Myocyte (in vitro differentiated cells): ENCODE data around the gene FXYD7. TPM values are rescaled to one million over a fixed set of nuclear protein-coding genes. Genes with fewer than 3 reads are reported as not detected.

Experiments
- DNase-seq: peaks from one replicate; pipeline ENCODE4 v3.0.0-alpha.2; 2012; ENCODE audit warnings: low read depth
- total RNA-seq: library from RNA; depleted of rRNA; stranded (reverse); fragments of >200 nt; gene quantifications from 2 replicates; pipeline ENCODE4 v1.2.3, GENCODE V29; 2014

FXYD7 gene
- total RNA-seq, 1 donor from 2014 or later, result not detected

DNA sequence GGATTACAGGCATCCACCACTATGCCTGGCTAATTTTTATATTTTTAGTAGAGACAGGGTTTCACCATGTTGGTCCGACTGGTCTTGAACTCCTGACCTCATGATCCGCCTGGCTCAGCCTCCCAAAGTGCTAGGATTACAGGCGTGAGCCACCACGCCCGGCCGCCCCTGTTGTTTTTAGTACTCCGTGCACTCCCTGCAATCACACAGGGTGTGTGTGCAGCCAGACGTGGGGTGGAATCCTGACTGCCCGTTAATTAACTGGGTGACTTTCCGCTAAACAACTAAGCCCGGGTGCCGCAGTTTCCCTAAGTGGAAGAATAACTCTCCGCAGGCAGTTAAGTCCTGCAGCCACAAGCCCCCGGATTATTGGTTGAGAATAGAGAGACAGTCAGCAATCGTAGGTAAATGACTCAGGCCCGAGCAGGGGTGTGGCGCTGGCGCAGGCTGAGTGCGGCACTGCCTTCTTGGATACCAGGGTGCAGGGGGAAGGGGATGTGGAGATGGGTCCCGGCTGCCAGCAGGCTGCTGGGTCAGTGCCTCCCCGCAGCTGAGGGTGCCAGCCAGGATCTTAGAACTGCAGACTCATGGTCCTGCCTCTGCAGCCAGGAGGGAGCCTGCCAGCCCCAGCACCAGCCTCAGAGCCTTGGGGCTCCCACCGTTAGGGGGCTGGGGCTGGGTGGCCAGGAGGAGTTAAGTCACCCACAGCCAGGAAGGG, 33.5 kb upstream of the FXYD7 start:
- no peak for DNase-seq

DNA sequence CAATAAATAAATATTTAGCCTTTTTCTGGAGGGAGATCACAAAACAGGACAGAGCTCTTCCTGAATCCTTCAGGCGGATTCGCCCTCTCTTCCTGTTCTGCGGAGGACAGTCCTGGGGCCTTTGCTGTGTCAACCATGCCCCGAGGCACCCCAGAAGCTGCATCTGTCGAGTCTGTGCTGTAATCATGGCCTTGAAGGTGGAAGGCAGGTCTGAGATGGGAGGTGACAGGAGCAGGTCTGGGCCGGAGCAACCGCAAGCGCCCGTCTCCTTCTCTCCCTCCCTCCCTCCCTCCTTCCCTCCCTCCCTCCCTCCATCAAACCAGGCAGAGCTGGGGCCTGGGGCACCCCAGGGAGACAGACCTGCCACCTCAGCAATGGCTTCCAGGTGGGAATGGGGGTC, 32.1 kb upstream of the FXYD7 start:
- no peak for DNase-seq

DNA sequence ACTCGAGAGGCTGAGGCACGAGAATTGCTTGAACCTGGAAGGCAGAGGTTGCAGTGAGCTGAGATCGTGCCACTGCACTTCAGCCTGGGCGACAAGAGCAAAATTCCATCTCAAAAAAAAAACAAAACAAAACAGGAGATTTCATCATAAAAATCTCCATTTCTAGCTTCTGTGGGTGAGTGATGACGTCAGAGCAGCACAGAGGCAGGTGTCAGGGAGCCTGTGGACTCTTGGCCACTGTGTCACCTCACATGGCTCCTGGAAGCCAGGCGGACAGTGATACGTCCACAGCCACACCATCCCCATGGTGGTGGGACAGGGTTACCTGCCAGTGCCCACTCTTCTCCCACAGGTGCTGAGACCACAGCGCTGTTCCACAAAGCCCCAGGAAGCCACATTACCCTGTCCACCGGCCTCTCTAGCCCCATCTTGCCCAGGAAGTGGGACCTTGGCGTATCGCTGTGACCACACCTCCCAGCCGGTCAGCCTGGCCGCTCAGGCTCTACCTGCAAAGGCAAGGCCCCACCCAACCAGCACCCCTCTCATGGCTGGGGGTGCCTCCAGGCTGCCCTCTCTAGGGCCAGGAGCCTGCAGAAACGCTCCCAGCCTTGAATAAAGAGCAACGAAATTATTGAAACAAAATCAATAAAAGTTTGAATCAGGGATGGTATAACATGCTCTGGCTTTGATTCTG, 29.9 kb upstream of the FXYD7 start:
- no peak for DNase-seq

DNA sequence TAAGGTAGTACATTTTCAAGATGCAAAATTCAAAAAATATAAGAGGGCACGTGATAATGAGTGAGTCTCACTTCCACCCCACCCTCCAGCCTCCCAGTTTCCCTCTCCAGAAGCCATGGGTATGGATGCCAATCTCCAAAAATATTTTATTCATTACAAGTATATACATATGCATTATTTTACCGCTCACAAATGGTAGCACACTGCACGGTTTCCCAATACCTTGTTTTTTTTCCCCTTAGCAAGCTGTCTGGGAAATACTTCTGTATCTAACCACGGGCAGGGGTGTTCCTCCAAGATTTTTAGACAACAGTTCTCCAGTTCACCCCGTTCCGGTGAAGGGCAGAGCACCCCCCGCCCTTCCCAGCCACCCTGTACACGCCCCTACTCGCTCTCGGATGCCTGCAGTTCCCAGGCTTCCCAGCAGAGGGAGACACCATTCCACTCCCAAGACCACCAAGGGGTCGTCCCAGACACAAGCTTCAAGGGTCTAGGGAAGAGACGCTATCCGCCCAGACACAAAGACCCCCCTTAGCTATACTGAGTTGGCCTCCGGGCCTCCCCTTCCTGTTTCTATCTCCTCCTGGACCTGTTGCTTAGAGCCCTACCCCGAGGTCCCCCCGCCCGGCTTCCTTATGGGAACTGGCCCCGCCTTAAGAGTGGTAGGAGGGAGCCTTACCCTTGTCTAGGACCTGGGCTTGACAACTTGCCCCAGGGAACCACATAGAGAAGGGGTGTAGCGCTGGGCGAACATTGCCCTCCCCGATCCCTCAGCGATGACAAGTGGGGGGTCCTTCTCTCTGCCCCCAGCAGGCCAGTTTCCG, 28.5 kb upstream of the FXYD7 start:
- peak; percentile 73 for DNase-seq

DNA sequence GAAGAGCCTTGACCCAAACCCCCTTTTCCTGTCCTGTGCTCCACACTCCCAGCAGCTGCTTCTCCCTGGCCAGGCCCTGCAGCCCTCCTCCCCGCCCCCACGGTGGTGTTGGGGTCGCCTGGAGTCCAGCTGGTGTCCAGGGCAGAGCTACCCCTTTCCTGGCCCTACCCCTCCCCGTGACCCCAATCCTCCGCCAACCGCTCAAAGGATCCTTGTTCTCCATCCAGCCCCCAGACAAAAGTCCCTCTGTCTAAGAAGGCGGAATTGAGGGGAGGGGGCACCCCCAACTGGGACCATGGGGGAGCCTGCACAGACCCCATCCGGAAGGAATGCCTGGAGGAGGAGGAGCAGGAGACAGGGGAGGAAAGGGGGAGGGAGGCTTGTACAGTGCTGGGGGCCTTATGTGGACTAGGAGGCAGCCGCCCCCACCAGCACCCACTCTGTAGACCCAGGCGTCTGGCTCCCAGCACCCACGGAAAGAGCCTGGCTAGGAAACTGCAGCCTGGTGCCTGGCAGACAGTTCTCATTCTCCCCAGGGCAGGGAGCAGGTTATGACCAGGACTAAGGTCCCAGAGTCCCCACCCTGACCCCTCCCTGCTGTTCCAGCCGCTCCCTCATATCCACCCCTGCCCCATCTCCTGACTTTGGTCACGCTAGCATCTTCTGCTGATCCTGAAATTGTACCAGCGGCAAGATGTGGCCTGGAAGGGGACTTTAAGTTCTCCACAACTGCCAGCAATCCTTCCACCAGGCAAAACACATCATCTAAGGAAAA, 27.7 kb upstream of the FXYD7 start, which contains the start of gene FXYD3:
Gene FXYD3, plus strand, starts transcription at position 647 of the 775 bp plus-strand sequence. CDS start 3,554 bp downstream, outside the sequence.
- DNase-seq, result no peak

DNA sequence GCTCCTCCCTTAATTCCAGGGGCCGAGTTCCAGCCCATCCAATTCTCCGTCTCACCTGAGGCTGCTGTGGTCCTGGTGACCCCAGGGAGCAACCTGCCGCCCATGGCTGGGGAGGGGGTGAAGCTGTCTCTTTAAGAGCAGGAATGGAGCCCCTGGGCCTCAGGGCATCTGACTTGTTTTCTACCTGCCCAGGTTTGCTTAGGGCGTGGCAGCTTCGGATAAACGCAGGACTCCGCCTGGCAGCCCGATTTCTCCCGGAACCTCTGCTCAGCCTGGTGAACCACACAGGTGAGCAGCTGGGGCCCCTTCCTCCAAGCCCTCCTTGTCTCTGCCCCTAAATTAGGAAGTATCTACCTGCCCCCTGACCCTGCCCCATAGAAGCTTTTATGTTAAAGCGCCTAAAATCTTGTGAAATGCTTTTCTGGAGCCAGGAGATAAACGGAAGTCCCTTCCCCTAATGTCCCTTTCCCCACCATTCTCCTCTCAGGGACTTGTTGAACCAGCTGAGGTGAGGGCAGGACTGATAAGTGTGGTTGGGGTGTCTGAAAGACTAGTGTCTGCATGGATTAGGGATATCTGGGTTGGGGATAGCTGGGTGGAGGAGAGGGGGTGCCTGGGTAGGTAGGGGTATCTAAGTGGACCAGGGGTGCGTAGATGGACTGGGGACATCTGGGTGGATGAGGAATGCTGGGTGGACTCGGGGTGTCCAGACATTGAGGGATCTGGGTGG, 26.8 kb upstream of the FXYD7 start:
- DNase-seq, result no peak

DNA sequence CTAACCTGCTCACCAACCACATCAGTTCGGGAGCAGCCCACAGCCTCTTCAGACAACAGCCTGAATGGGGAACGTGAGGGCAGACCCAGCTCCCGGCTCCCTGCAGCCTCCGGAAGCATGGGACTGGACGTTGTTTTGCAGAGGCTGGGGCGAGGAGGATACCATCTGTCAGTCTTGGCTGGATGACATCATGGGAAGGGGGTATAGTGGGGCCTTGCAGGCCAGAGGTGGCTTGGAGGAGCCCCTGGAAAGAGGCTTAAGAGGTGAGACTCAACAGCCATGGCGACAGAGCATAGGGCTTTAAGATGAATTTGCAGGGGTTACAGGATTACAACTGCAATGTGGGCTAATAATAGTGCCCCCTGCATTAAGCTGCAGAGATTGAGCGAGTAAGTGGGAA, 25.9 kb upstream of the FXYD7 start:
- DNase-seq, result no peak

DNA sequence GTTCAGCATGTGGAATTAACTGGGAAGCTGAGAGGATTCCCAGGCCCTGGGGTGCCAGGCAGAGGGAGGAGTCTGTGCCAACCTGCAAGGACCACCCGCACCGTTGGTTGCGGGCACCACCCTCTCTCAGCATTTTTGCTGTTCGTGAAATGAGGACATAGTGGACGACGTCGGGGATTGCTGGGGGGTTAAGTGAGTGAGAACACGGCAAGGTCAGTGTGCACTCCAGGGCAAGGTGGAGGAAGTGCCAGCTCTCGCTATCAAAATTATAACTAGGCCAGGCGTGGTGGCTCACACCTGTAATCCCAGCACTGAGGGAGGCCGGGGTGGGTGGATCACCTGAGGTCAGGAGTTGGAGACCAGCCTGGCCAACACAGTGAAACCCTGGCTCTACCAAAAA, 25.3 kb upstream of the FXYD7 start:
- DNase-seq, result no peak

DNA sequence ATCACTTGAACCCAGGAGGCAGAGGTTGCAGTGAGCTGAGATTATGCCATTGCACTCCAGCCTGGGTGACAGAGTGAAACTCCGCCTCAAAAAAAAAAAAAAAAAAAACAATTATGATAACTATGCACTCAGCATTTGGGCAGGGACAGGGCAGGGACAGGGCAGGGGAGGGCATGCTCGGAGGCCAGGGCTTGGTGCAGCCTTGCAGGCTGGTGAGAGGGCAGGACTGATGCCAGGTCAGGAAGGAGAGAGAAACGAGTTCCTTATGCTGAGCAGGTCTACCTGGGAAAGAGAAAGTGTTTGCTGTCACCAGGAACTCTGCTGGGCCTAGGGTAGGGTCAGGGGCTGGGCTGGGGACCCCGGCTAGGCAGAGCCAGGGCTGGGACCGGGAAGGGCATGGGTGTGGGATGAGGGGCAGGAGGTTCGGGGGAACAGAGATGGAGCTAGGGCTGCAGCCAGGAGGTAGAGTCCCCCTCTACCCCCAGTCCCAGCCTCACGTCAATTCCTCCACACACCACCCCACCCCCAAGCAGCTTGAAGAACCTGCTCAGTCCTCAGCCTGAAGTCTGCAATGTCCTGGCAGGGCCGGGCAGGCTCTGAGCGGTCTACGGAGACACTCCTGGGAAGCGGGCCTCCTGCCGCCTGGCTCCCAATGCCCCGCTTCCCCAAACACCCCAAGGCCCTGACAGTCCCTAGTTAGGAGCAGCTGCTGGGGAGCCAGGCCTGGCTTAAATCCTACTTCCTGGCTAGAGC, 24.6 kb upstream of the FXYD7 start:
- no peak for DNase-seq

DNA sequence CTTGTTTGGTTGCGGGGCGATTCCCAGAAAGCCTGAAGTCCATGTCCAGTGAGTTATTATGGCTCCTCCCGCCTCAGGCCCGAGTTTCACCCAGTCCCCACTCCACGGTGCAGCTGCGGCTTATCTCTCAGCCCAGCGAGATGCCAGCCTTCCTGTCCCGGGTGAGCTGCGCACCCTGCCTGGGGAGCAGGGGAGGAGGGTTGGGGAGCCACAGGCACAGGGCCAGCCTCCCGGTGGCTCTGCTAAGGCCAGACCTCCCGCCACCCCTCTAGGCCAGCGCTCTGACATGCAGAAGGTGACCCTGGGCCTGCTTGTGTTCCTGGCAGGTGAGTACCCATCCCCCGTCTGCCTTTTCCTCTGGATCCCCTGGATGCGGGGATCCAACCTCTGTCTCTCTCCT, 24.0 kb upstream of the FXYD7 start:
- DNase-seq, result no peak

DNA sequence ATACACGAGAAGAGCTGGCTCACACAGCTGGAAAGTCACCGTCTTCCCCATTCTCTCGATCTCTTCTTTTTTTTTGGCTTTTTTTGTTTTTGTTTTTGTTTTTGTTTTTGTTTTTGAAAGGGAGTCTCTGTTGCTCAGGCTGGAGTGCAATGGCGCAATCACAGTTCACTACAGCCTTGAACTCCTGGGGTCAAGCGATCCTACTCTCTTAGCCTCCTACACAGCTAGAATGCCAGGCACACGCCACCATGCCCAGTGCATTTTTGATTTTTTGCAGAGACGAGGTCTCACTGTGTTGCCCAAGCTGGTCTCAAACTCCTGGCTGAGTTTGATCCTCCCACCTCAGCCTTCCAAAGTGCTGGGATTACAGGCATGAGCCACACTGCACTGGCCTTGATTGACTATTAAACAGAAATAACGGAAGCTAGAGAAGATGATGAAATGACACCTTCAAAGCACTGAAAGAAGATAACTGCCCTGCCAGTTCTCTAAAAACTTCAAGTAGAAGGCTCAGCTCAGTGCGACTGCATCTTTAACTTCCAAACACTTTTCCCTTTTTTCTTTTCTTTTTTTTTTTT, 23.4 kb upstream of the FXYD7 start:
- DNase-seq, result no peak

DNA sequence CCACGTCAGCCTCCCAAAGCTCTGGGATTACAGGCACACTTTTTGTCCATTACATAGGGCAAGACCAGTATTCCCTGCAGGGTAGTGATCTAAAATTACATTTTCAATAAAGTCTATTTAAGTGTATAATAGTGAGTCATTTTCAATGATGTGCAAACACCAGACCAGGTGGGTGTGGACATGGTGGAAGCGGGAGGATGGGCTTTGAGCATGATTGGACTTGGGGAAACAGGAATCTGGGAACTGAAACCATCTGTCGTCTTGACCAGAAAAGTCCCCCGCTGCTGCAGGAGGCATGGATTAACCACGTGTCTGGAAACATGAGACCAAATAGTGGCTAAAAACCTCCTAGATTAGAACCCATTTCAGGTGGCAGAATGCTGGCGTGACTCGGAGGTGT, 22.6 kb upstream of the FXYD7 start:
- peak; percentile 97 for DNase-seq

DNA sequence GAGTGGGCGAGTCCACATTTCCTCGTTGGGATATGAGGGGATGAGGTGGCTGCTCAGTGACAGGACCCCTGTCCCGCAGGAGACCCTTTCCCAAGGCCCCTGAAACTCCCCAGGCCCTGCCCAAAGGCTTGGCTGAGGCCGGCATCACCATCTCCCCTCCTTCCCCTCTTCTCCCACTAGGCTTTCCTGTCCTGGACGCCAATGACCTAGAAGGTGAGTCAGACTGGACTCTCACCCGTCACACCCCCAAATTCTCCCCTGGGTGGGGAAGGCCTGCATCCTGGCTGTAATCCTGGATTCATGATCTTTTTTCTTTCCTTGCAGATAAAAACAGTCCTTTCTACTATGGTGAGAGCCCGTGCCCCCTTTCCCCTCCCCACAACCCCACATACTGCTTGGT, 22.2 kb upstream of the FXYD7 start:
- DNase-seq, result no peak

DNA sequence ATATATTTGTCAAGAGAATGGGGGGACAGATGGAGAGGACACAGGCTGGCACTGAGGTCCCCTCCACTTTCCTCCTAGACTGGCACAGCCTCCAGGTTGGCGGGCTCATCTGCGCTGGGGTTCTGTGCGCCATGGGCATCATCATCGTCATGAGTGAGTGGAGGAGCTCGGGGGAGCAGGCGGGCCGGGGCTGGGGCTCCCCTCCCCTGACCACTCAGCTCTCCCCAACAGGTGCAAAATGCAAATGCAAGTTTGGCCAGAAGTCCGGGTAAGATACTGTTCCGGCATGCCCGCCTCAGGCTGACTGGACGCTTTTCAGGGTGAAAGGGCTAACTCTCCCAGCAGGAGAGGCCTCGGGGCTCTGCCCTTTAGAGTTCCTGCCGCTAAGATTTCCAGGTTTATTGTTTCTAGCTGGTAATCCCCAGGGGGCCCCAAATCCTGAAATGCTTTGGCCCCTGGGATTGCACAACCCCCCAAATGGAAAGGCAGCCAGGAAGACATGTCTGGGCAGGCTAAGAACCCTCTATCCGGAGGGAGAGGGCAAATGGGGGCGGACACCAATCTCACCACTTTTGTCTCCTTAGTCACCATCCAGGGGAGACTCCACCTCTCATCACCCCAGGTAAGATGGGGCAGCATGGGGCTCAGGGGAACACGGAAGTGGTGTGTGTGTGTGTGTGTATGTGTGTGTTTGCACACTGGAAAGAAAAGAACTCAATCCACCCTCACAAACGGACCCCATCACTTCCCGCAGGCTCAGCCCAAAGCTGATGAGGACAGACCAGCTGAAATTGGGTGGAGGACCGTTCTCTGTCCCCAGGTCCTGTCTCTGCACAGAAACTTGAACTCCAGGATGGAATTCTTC, 20.1 kb upstream of the FXYD7 start:
- no peak for DNase-seq

DNA sequence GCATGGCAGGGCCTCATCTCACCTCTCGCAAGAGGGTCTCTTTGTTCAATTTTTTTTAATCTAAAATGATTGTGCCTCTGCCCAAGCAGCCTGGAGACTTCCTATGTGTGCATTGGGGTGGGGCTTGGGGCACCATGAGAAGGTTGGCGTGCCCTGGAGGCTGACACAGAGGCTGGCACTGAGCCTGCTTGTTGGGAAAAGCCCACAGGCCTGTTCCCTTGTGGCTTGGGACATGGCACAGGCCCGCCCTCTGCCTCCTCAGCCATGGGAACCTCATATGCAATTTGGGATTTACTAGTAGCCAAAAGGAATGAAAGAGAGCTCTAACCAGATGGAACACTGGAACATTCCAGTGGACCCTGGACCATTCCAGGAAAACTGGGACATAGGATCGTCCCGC, 19.5 kb upstream of the FXYD7 start:
- DNase-seq, result peak; percentile 94

DNA sequence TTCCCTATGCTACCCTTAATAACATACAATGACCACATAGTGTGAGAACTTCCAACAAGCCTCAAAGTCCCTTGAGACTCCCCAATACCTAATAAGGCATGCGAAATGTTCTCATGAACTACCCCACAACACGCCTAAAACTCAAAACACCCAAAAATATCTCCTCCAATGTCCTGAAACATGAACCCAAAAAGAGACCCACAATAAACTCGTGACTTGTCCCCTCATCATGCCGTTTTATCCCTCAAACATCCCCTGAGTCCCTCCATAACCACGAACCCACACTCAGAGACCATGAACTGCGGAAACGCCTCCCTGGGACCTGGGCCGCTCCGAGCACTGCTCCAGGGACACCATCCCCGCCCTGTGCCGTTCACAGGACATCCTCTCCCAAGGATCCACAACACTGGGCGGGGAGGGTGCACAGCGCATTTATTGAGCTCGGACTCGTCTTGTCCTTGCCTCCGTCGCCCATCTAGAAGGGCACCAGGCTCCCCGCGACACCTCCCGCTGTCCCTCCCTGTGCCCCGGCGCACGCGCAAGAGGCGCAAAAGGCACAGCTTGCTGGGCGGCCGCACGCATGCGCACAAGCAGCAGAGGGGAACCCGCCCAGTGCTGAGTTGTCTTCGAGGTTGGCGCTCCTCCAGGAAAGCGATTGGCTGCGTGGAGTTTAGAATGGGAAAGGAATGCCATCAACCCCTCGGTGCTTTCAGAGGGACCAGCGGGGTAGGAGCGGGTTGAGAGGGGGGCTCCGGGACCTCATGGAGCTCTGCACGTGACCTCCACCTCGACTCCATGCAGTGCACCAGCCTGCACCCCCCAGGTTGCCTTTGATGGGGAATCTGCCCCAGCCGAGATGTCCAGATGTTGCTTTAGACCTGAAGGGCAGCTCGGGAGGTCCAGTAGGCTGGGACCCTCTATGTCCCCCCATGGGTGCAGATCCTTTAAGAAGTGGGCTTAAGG, 18.7 kb upstream of the FXYD7 start:
- DNase-seq, result peak; percentile 96

DNA sequence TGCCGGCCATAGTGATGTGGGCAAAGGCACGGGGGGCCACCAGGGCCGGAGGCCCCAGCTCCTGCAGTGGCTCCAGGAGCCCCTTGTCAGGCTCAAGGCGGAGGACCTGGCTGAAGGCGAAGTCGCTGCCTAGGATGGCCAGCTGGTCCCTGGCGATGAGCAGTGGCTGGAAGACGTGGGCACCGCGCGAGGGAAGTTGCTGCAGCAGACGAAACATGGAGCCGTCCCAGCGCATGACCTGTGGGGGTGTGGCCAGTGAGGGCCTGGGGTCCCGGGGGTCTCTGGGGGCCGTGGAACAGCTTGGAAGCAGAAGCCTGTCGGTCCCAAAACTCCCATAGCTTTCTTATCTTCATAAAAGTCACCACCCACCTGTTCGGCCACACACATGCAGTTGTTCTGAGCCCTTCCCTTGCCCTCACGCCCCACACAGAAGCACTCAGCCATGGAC, 17.8 kb upstream of the FXYD7 start:
- no peak for DNase-seq
